Lower leg skin (tissue), 3 donors: ENCODE measurements around the gene TXNDC8.

Source experiments
- POLR2A ChIP-seq, 2 donors: fragments of 450-650 bp; IDR thresholded peaks; one replicate each; pipeline ENCODE4 v1.6.1; 2016 to 2017; ENCODE audit warnings: antibody characterized with exemption in 2 of 2, mild to moderate bottlenecking in 1 of 2, moderate library complexity in 1 of 2
- TF ChIP-seq, protein P1 (sequence below), 3 donors: fragments of 450-650 bp; IDR thresholded peaks; one replicate each; pipeline ENCODE4 v1.5.1; 2016; ENCODE audit warnings: antibody characterized with exemption in 3 of 3, mild to moderate bottlenecking in 3 of 3, moderate library complexity in 2 of 3

DNA sequence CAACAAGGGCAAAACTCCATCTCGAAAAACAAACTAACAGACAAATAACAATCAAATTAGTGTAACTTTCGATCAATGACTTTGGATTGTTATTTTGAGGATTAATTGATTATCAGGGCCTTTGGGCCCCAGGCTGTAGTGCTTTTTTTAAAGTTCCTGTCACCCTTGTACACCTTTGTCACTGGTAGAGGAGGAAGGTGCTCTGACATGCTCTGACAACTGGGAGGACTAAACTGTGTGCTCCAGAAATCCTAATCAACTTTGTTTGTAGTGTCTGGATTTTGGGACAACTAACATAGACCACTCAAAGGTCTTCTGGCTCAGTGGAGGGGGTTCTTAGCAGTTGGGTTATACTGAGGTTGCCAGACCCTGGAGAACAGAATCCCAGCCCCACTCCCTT, 83.2 kb downstream of the TXNDC8 start:
- TF ChIP-seq, protein P1, sequence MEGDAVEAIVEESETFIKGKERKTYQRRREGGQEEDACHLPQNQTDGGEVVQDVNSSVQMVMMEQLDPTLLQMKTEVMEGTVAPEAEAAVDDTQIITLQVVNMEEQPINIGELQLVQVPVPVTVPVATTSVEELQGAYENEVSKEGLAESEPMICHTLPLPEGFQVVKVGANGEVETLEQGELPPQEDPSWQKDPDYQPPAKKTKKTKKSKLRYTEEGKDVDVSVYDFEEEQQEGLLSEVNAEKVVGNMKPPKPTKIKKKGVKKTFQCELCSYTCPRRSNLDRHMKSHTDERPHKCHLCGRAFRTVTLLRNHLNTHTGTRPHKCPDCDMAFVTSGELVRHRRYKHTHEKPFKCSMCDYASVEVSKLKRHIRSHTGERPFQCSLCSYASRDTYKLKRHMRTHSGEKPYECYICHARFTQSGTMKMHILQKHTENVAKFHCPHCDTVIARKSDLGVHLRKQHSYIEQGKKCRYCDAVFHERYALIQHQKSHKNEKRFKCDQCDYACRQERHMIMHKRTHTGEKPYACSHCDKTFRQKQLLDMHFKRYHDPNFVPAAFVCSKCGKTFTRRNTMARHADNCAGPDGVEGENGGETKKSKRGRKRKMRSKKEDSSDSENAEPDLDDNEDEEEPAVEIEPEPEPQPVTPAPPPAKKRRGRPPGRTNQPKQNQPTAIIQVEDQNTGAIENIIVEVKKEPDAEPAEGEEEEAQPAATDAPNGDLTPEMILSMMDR (IDR thresholded peaks at IDR 0.05), result no peak
- no peak for TF ChIP-seq POLR2A (IDR thresholded peaks at IDR 0.05)
